GM18867 (cell line): ENCODE results near the gene SLC2A1.

ENCODE experiments used
- ATAC-seq: cut with Tn5 transposase; IDR thresholded peaks from one replicate; pipeline ENCODE4 v1.9.1; 2021; ENCODE audit warnings: mild to moderate bottlenecking, moderate library complexity; ENCODE audit not compliant: unreplicated experiment

Gene SLC2A1

GRCh38 chr1:42958488-42959319, at the start of gene SLC2A1:
Gene SLC2A1 (minus strand): TSS chr1:42958868. CDS start chr1:42958651, 217 bp downstream.
- peak; percentile 85 for ATAC-seq

- ATAC-seq = no peak
These were observed 48.9 kb upstream of the SLC2A1 start for GRCh38 chr1:43007377-43008114.

GRCh38 chr1:43005460-43006361, 47.0 kb upstream of the SLC2A1 start:
- ATAC-seq = no peak

- ATAC-seq = no peak
These were observed 46.2 kb upstream of the SLC2A1 start for GRCh38 chr1:43004587-43005459.

- ATAC-seq = no peak
These were observed 44.1 kb upstream of the SLC2A1 start for GRCh38 chr1:43002766-43003165.

GRCh38 chr1:43002116-43002515, 43.4 kb upstream of the SLC2A1 start:
- ATAC-seq = no peak

- no peak for ATAC-seq
These were observed 42.8 kb upstream of the SLC2A1 start for GRCh38 chr1:43001434-43001833.

GRCh38 chr1:43000271-43000670, 41.6 kb upstream of the SLC2A1 start:
- ATAC-seq = no peak

- no peak for ATAC-seq
These were observed 40.6 kb upstream of the SLC2A1 start for GRCh38 chr1:42999308-42999707.

- no peak for ATAC-seq
These were observed 39.7 kb upstream of the SLC2A1 start for GRCh38 chr1:42998386-42998785.

- ATAC-seq = no peak
These were observed 37.8 kb upstream of the SLC2A1 start for GRCh38 chr1:42996384-42996970.

GRCh38 chr1:42993502-42994136, 35.0 kb upstream of the SLC2A1 start:
- no peak for ATAC-seq

GRCh38 chr1:42992054-42992571, 33.4 kb upstream of the SLC2A1 start:
- ATAC-seq = no peak

GRCh38 chr1:42990757-42991346, 32.2 kb upstream of the SLC2A1 start:
- no peak for ATAC-seq

GRCh38 chr1:42983693-42984092, 25.0 kb upstream of the SLC2A1 start:
- no peak for ATAC-seq

- ATAC-seq = no peak
These were observed 24.6 kb upstream of the SLC2A1 start for GRCh38 chr1:42983253-42983652.

- no peak for ATAC-seq
These were observed 24.0 kb upstream of the SLC2A1 start for GRCh38 chr1:42982641-42983040.

- no peak for ATAC-seq
These were observed 23.2 kb upstream of the SLC2A1 start for GRCh38 chr1:42981871-42982270.
